Neural crest cell (in vitro differentiated cells): ENCODE data around the gene DBT. TPM values are rescaled to one million over a fixed set of nuclear protein-coding genes. Genes with fewer than 3 reads are reported as not detected.
"Not testable (repeated sequence)": the region's sequence is repeated elsewhere in the genome, so short reads cannot be mapped to it uniquely, and the experiment has no call there.

Source experiments
- DNase-seq: peaks from one replicate; pipeline ENCODE4 v3.0.0; 2021; ENCODE audit warnings: low read depth, mixed read lengths, low spot score
- H3K27ac Mint-ChIP-seq: one replicate; pipeline ENCODE4 v1.8.0; 2021; ENCODE audit warnings: mild to moderate bottlenecking, mixed read lengths; ENCODE audit not compliant: unreplicated experiment
- H3K27me3 Mint-ChIP-seq: 2 replicates; pipeline ENCODE4 v1.8.0; 2021; ENCODE audit warnings: low read depth, mild to moderate bottlenecking, mixed read lengths
- H3K36me3 Mint-ChIP-seq: 2 replicates; pipeline ENCODE4 v1.8.0; 2021; ENCODE audit warnings: low read depth, mild to moderate bottlenecking, mixed read lengths
- H3K4me1 Mint-ChIP-seq: 2 replicates; pipeline ENCODE4 v1.8.0; 2021; ENCODE audit warnings: mixed read lengths
- H3K4me3 Mint-ChIP-seq: one replicate; pipeline ENCODE4 v1.8.0; 2021; ENCODE audit warnings: mild to moderate bottlenecking, mixed read lengths
- H3K9me3 Mint-ChIP-seq: 2 replicates; pipeline ENCODE4 v1.8.0; 2021; ENCODE audit warnings: mixed read lengths
- total RNA-seq: library from RNA; stranded (reverse); gene quantifications from 2 replicates; pipeline ENCODE4 v1.2.1, GENCODE V29; 2021
- TF ChIP-seq, protein P1 (sequence below): fragments of 200-600 bp; sonication (generic); conservative IDR thresholded peaks from 2 replicates; pipeline ENCODE4 v1.5.0; 2021; ENCODE audit warnings: antibody characterized with exemption, mild to moderate bottlenecking

The DBT gene
- total RNA-seq, 1 donor from 2014 or later, result 11.8 TPM

GRCh38 chr1:100202703-100203102, 46.9 kb downstream of the DBT start:
- H3K36me3 Mint-ChIP-seq, result peaks cover 57% of the 10 kb centered on the region
- H3K9me3 Mint-ChIP-seq, result peaks cover 16% of the 10 kb centered on the region
- H3K4me3 Mint-ChIP-seq, result not testable (repeated sequence)

DNA sequence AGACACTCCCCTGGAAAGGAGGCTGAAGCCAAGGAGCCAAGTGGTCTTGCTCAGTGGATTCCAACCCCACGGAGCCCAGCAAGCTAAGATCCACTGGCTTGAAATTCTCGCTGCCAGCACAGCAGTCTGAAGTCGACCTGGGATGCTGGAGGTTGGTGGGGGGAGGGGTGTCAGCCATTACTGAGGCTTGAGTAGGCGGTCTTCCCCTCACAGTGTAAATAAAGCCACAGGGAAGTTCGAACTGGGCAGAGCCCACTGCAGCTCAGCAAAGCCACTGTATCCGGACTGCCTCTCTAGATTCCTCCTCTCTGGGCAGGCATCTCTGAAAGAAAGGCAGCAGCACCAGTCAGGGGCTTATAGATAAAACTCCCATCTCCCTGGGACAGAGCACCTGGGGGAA, 49.6 kb downstream of the DBT start:
- not testable (repeated sequence) for H3K4me1 Mint-ChIP-seq, H3K27me3 Mint-ChIP-seq, H3K27ac Mint-ChIP-seq, H3K4me3 Mint-ChIP-seq, DNase-seq
- peaks cover 60% of the 10 kb centered on the region for H3K36me3 Mint-ChIP-seq
- peaks cover 13% of the 10 kb centered on the region for H3K9me3 Mint-ChIP-seq

More at GRCh38 chr1:100202703-100203102, 46.9 kb downstream of the DBT start:
- H3K27ac Mint-ChIP-seq, H3K27me3 Mint-ChIP-seq, DNase-seq, H3K4me1 Mint-ChIP-seq: not testable (repeated sequence)

DNA sequence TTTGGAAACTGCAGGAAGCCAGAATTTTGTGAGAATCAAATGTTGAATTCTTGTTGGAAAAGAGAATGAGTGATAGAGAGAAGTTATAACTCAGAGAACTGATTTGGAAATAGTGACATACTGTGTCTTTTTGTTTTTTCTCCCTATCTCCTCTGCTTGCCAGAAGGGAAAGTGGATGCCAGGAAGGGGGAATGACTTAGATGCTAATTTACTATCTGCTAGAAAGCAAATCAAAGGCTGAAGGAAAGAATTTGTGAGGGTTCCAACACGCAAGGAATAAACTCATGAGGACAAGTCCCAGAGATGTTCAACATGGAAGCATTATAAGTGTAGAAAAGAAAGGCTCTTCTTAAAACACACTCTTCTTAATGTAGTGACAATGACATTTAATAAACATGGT, 51.0 kb downstream of the DBT start:
- Mint-ChIP-seq H3K27ac (no peak overlapping the region), H3K27me3 (no peaks in the 10 kb centered on the region), H3K4me1 (no peaks in the 10 kb centered on the region), H3K4me3 (no peak overlapping the region), H3K9me3 (peaks cover 4% of the 10 kb centered on the region), H3K36me3 (peaks cover 45% of the 10 kb centered on the region)
- TF ChIP-seq, protein P1, sequence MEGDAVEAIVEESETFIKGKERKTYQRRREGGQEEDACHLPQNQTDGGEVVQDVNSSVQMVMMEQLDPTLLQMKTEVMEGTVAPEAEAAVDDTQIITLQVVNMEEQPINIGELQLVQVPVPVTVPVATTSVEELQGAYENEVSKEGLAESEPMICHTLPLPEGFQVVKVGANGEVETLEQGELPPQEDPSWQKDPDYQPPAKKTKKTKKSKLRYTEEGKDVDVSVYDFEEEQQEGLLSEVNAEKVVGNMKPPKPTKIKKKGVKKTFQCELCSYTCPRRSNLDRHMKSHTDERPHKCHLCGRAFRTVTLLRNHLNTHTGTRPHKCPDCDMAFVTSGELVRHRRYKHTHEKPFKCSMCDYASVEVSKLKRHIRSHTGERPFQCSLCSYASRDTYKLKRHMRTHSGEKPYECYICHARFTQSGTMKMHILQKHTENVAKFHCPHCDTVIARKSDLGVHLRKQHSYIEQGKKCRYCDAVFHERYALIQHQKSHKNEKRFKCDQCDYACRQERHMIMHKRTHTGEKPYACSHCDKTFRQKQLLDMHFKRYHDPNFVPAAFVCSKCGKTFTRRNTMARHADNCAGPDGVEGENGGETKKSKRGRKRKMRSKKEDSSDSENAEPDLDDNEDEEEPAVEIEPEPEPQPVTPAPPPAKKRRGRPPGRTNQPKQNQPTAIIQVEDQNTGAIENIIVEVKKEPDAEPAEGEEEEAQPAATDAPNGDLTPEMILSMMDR, result no peak
- no peak for DNase-seq

- no peak overlapping the region for H3K27ac Mint-ChIP-seq
Measured at GRCh38 chr1:100188617-100189016, 61.0 kb downstream of the DBT start.

DNA sequence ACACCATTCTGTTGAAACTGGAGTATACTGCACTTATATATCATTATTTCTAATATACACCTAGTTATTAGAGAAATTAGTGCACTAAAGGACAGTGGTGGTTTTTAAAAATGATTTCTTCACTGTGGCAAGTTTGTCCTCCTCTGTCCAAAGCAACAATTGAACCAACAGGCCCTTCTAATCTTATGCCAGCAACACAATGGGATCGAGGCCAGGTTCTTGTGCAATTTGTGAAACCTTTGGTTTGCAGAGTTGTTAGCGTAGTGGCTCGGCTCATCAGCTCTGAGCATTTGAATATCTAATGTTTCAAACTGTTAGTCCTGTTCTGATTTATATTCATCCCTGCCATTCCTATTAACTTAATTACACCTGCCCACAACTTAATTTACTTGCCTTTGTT, 61.7 kb downstream of the DBT start:
- peaks cover 2% of the 10 kb centered on the region for H3K36me3 Mint-ChIP-seq
- DNase-seq, result no peak
- no peaks in the 10 kb centered on the region for H3K4me1 Mint-ChIP-seq
- TF ChIP-seq, protein P1, result no peak
- H3K4me3 Mint-ChIP-seq, result no peak overlapping the region
- H3K9me3 Mint-ChIP-seq, result peaks cover 3% of the 10 kb centered on the region
- no peak overlapping the region for H3K27ac Mint-ChIP-seq
- no peaks in the 10 kb centered on the region for H3K27me3 Mint-ChIP-seq

More at GRCh38 chr1:100188617-100189016, 61.0 kb downstream of the DBT start:
- TF ChIP-seq, protein P1, result no peak
- peaks cover 3% of the 10 kb centered on the region for H3K9me3 Mint-ChIP-seq
- no peaks in the 10 kb centered on the region for H3K27me3 Mint-ChIP-seq
- no peak overlapping the region for H3K4me3 Mint-ChIP-seq
- no peak for DNase-seq
- H3K36me3 Mint-ChIP-seq, result peaks cover 2% of the 10 kb centered on the region
- no peaks in the 10 kb centered on the region for H3K4me1 Mint-ChIP-seq

DNA sequence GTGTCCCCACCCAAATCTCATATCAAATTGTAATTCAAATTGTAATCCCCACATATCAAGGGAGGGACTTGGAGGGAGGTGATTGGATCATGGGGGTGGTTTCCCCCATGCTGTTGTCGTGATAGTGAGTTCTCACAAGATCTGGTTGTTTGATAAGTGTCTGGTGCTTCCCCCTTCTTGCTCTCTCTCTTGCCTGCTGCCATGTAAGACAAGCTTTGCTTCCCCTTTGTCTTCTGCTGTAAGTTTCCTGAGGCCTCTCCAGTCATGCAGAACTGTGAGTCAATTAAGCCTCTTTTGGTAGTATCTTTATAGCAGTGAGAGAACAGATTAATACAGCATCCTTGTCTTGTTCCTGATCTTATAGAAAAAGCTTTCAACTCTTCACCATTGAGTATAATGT, 65.1 kb downstream of the DBT start:
- peaks cover 6% of the 10 kb centered on the region for H3K9me3 Mint-ChIP-seq
- no peak overlapping the region for H3K4me3 Mint-ChIP-seq
- no peak for DNase-seq
- H3K4me1 Mint-ChIP-seq, result no peaks in the 10 kb centered on the region
- H3K36me3 Mint-ChIP-seq, result peaks cover 8% of the 10 kb centered on the region
- no peaks in the 10 kb centered on the region for H3K27me3 Mint-ChIP-seq
- TF ChIP-seq, protein P1, result no peak
- no peak overlapping the region for H3K27ac Mint-ChIP-seq

GRCh38 chr1:100183370-100183769, 66.3 kb downstream of the DBT start:
- H3K9me3 Mint-ChIP-seq, result peaks cover 6% of the 10 kb centered on the region
- H3K4me3 Mint-ChIP-seq, result no peak overlapping the region
- H3K4me1 Mint-ChIP-seq, result no peaks in the 10 kb centered on the region
- no peaks in the 10 kb centered on the region for H3K27me3 Mint-ChIP-seq
- peaks cover 8% of the 10 kb centered on the region for H3K36me3 Mint-ChIP-seq
- no peak for DNase-seq
- TF ChIP-seq, protein P1, result no peak
- H3K27ac Mint-ChIP-seq, result no peak overlapping the region
